Keratinocyte (primary cell): Measurements from ENCODE around the gene GPM6B. TPM values are rescaled to one million over a fixed set of nuclear protein-coding genes. Genes with fewer than 3 reads are reported as not detected.

ENCODE experiments used
- DNase-seq: peaks from one replicate; pipeline ENCODE4 v3.0.0-alpha.2; 2011; ENCODE audit warnings: low read depth, missing footprints, low spot score
- FAIRE-seq: peaks from 2 replicates; lab custom pipeline; 2011; peaks lifted over from hg19 to GRCh38; lab: Jason Lieb, UNC
- H2AFZ ChIP-seq: 2 replicates; pipeline ENCODE4 v1.6.0; 2012; ENCODE audit warnings: low read length, control low read depth, inconsistent platforms; ENCODE audit not compliant: control insufficient read depth
- H3K27ac ChIP-seq: 2 replicates; pipeline ENCODE4 v1.5.1; 2011; ENCODE audit warnings: low read length; ENCODE audit not compliant: control insufficient read depth, insufficient read depth
- H3K27me3 ChIP-seq: 3 replicates; pipeline ENCODE4 v1.6.0; 2011; ENCODE audit warnings: low read length; ENCODE audit not compliant: control insufficient read depth, insufficient read depth; ENCODE audit errors: extremely low read depth
- H3K36me3 ChIP-seq, 2 experiments: 2 replicates in 1 of 2; 3 replicates in 1 of 2; pipeline ENCODE4 v1.5.1; 2011; ENCODE audit warnings: low read length in 2 of 2, mild to moderate bottlenecking in 1 of 2; ENCODE audit not compliant: control insufficient read depth in 2 of 2, insufficient read depth in 2 of 2; ENCODE audit errors: extremely low read depth in 1 of 2
- H3K4me1 ChIP-seq: 3 replicates; pipeline ENCODE4 v1.5.1; 2011; ENCODE audit warnings: low read length; ENCODE audit not compliant: control insufficient read depth, insufficient read depth; ENCODE audit errors: extremely low read depth
- H3K4me2 ChIP-seq: 3 replicates; pipeline ENCODE4 v1.6.0; 2011; ENCODE audit warnings: low read depth, low read length; ENCODE audit not compliant: control insufficient read depth, insufficient read depth; ENCODE audit errors: extremely low read depth
- H3K4me3 ChIP-seq, 3 experiments: fragments of 200-600 bp in 1 of 3; sonication (generic) in 1 of 3; 2 replicates in 2 of 3; 3 replicates in 1 of 3; pipeline ENCODE4 v1.5.1; 2011 to 2016; ENCODE audit warnings: low read length in 3 of 3, mild to moderate bottlenecking in 3 of 3, control low read depth in 2 of 3, inconsistent platforms in 1 of 3, low read depth in 1 of 3, mixed read lengths in 1 of 3, mixed run types in 1 of 3, moderate library complexity in 1 of 3; ENCODE audit not compliant: control insufficient read depth in 2 of 3, insufficient read depth in 2 of 3; ENCODE audit errors: extremely low read depth in 1 of 3
- H3K79me2 ChIP-seq: 2 replicates; pipeline ENCODE4 v1.6.0; 2012; ENCODE audit warnings: low read length; ENCODE audit not compliant: control insufficient read depth, insufficient read depth
- H3K9ac ChIP-seq: 3 replicates; pipeline ENCODE4 v1.6.0; 2011; ENCODE audit warnings: low read length; ENCODE audit not compliant: control insufficient read depth, insufficient read depth; ENCODE audit errors: extremely low read depth
- H3K9me1 ChIP-seq: 3 replicates; pipeline ENCODE4 v1.6.0; 2011; ENCODE audit warnings: low read length; ENCODE audit not compliant: control insufficient read depth, insufficient read depth; ENCODE audit errors: extremely low read depth
- H3K9me3 ChIP-seq: 2 replicates; pipeline ENCODE4 v1.5.1; 2012; ENCODE audit warnings: low read depth, low read length; ENCODE audit not compliant: control insufficient read depth
- H4K20me1 ChIP-seq: 3 replicates; pipeline ENCODE4 v1.6.0; 2011; ENCODE audit warnings: low read length; ENCODE audit not compliant: control insufficient read depth, insufficient read depth; ENCODE audit errors: extremely low read depth
- EZH2 ChIP-seq: IDR thresholded peaks from one replicate; pipeline ENCODE4 v1.6.1; 2012; ENCODE audit warnings: inconsistent platforms, mild to moderate bottlenecking, low read length, moderate library complexity
- dilution Hi-C: fragments of 300-500 bp; cut with MboI; formaldehyde crosslinking; loops from one replicate; pipeline ENCODE4 v1.7.0; 2020; ENCODE audit warnings: low sequenced_read_pairs; ENCODE audit not compliant: extremely low pct_ligation_motif_present
- polyA plus RNA-seq, 5 experiments: library from polyadenylated mRNA; depleted of rRNA in 3 of 5; stranded (reverse) in 3 of 5; stranded (forward) in 1 of 5; unstranded in 1 of 5; fragments of >200 nt; gene quantifications; 1 replicate in 1 of 5; 2 replicates in 3 of 5; 3 replicates in 1 of 5; pipeline versions ENCODE4 v1.2.1 to v1.2.3, GENCODE V29; 2011 to 2012; ENCODE audit warnings: missing spikeins in 2 of 5, low read depth in 1 of 5, low replicate concordance in 1 of 5
- TF ChIP-seq, protein P1 (sequence below), 3 experiments: IDR thresholded peaks in 1 of 3; conservative IDR thresholded peaks in 1 of 3; optimal IDR thresholded peaks in 1 of 3; 2 replicates in 2 of 3; 3 replicates in 1 of 3; pipeline versions ENCODE3 to v1.5.1; 2011; ENCODE audit warnings: low read length in 3 of 3, mild to moderate bottlenecking in 3 of 3, moderate library complexity in 2 of 3, control low read depth in 1 of 3, inconsistent platforms in 1 of 3; ENCODE audit not compliant: insufficient read depth in 2 of 3; ENCODE audit errors: extremely low read depth in 1 of 3

The GPM6B gene
- polyA plus RNA-seq, 1 donor (not counting 4 experiments of a cell fraction or from before 2014, with no cell fraction given): 0.26 TPM

DNA sequence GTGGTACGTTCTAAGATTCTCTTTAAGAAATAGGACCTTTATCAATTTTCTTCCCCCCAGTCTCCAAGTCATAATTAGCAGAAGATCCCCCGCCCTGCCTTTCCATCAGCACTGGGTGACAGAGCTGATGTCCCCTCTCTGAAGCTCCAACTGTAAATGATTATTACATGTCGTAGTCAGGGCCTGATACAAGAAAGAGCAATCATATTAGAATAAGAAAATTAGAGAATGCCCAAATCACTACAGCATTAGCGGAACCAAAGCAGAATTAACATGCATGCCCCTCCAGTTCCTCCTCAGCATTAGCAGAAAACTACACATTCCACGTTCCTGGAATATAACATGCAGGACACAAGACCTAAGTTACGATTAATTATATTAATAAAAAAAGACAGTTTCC, 717 bp downstream of the GPM6B start:
- H3K36me3 ChIP-seq: no peaks in the 10 kb centered on the region
- H3K4me2 ChIP-seq: no peak overlapping the region
- no peaks in the 10 kb centered on the region for H3K9me3 ChIP-seq
- no peaks in the 10 kb centered on the region for H3K9me1 ChIP-seq
- H4K20me1 ChIP-seq: no peaks in the 10 kb centered on the region
- no peak overlapping the region for H3K27ac ChIP-seq
- no peaks in the 10 kb centered on the region for H3K4me1 ChIP-seq
- no peak overlapping the region for H3K4me3 ChIP-seq
- H2AFZ ChIP-seq: no peak overlapping the region
- DNase-seq (no peak), FAIRE-seq (no peak)
- dilution Hi-C loops: no loop called here
- H3K79me2 ChIP-seq: no peaks in the 10 kb centered on the region
- peaks cover 32% of the 10 kb centered on the region for H3K27me3 ChIP-seq
- TF ChIP-seq, protein P1, sequence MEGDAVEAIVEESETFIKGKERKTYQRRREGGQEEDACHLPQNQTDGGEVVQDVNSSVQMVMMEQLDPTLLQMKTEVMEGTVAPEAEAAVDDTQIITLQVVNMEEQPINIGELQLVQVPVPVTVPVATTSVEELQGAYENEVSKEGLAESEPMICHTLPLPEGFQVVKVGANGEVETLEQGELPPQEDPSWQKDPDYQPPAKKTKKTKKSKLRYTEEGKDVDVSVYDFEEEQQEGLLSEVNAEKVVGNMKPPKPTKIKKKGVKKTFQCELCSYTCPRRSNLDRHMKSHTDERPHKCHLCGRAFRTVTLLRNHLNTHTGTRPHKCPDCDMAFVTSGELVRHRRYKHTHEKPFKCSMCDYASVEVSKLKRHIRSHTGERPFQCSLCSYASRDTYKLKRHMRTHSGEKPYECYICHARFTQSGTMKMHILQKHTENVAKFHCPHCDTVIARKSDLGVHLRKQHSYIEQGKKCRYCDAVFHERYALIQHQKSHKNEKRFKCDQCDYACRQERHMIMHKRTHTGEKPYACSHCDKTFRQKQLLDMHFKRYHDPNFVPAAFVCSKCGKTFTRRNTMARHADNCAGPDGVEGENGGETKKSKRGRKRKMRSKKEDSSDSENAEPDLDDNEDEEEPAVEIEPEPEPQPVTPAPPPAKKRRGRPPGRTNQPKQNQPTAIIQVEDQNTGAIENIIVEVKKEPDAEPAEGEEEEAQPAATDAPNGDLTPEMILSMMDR (optimal IDR thresholded peaks at IDR 0.05 in 1 of 3, IDR thresholded peaks at IDR 0.05 in 1 of 3, conservative IDR thresholded peaks at IDR 0.05 in 1 of 3; ENCODE audit: extremely low read depth in 1 of 3, insufficient read depth in 2 of 3, low read length in 3 of 3): no peak
- TF ChIP-seq EZH2: no peak
- H3K9ac ChIP-seq: no peak overlapping the region

DNA sequence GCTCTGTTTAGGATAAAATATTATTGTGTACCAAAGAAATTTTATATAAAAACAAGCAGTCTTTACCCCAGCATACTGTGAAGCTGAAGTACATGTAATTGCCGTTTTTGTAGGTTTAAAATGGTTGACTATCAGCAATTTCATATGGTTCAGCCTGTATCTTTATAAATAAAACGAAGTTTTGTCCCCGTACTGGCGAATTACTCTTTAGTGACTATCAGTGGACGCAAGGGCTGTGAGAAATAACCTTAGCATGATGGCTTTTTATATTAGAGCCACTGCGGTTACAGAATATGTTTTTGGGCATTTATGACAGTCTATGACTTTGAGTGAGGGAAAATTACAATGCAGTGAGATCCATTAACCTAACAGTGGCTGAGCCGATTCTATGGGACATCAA, 1.2 kb downstream of the GPM6B start:
- H3K79me2 ChIP-seq: no peaks in the 10 kb centered on the region
- peaks cover 32% of the 10 kb centered on the region for H3K27me3 ChIP-seq
- no peak overlapping the region for H3K4me3 ChIP-seq
- no peak overlapping the region for H3K9ac ChIP-seq
- no peak for DNase-seq
- no peaks in the 10 kb centered on the region for H3K9me3 ChIP-seq
- no peak for TF ChIP-seq EZH2
- TF ChIP-seq, protein P1 (optimal IDR thresholded peaks at IDR 0.05 in 1 of 3, IDR thresholded peaks at IDR 0.05 in 1 of 3, conservative IDR thresholded peaks at IDR 0.05 in 1 of 3; ENCODE audit: extremely low read depth in 1 of 3, insufficient read depth in 2 of 3, low read length in 3 of 3): no peak
- no peaks in the 10 kb centered on the region for H4K20me1 ChIP-seq
- H3K9me1 ChIP-seq: no peaks in the 10 kb centered on the region
- H3K36me3 ChIP-seq: no peaks in the 10 kb centered on the region
- H3K4me2 ChIP-seq: no peak overlapping the region
- no peak overlapping the region for H2AFZ ChIP-seq
- no peak for FAIRE-seq
- no peak overlapping the region for H3K27ac ChIP-seq
- no peaks in the 10 kb centered on the region for H3K4me1 ChIP-seq
- dilution Hi-C loops: no loop called here
